Astrocyte (in vitro differentiated cells and primary cell): ENCODE data around the gene LRRC10B. TPM values are rescaled to one million over a fixed set of nuclear protein-coding genes. Genes with fewer than 3 reads are reported as not detected.

ENCODE experiments used
- DNase-seq: peaks from one replicate; pipeline ENCODE4 v3.0.0-alpha.2; 2010; ENCODE audit warnings: low read depth
- FAIRE-seq: peaks from 2 replicates; lab custom pipeline; 2011; peaks lifted over from hg19 to GRCh38; lab: Jason Lieb, UNC
- H2AFZ ChIP-seq: 2 replicates; pipeline ENCODE4 v1.6.0; 2012; ENCODE audit warnings: low read depth, low read length, inconsistent platforms
- H3K27ac ChIP-seq: 2 replicates; pipeline ENCODE4 v1.5.1; 2011; ENCODE audit warnings: low read depth, low read length, inconsistent platforms
- H3K27me3 ChIP-seq: 2 replicates; pipeline ENCODE4 v1.6.0; 2011; ENCODE audit warnings: low read length, inconsistent platforms; ENCODE audit not compliant: insufficient read depth
- H3K36me3 ChIP-seq: 2 replicates; pipeline ENCODE4 v1.5.1; 2011; ENCODE audit warnings: low read length, inconsistent platforms; ENCODE audit not compliant: insufficient read depth
- H3K4me1 ChIP-seq: 2 replicates; pipeline ENCODE4 v1.5.1; 2011; ENCODE audit warnings: low read length, inconsistent platforms; ENCODE audit not compliant: insufficient read depth
- H3K4me2 ChIP-seq: 2 replicates; pipeline ENCODE4 v1.6.0; 2012; ENCODE audit warnings: low read length, inconsistent platforms
- H3K4me3 ChIP-seq: 2 replicates; pipeline ENCODE4 v1.5.1; 2011; ENCODE audit warnings: low read depth, mild to moderate bottlenecking, low read length, inconsistent platforms; ENCODE audit not compliant: insufficient read depth
- H3K79me2 ChIP-seq: 2 replicates; pipeline ENCODE4 v1.6.0; 2012; ENCODE audit warnings: mild to moderate bottlenecking, low read length, inconsistent platforms; ENCODE audit not compliant: insufficient read depth
- H3K9ac ChIP-seq: 2 replicates; pipeline ENCODE4 v1.6.0; 2012; ENCODE audit warnings: mild to moderate bottlenecking, low read length, inconsistent platforms
- H3K9me3 ChIP-seq: 2 replicates; pipeline ENCODE4 v1.5.1; 2012; ENCODE audit warnings: low read depth, mild to moderate bottlenecking, low read length, inconsistent platforms; ENCODE audit not compliant: insufficient read depth
- H4K20me1 ChIP-seq: 2 replicates; pipeline ENCODE4 v1.6.0; 2012; ENCODE audit warnings: low read length, inconsistent platforms; ENCODE audit not compliant: insufficient read depth
- H3K27ac Mint-ChIP-seq: one replicate; pipeline ENCODE4 v1.8.0; 2021; ENCODE audit warnings: mild to moderate bottlenecking, mixed read lengths; ENCODE audit not compliant: unreplicated experiment
- H3K27me3 Mint-ChIP-seq: one replicate; pipeline ENCODE4 v1.8.0; 2021; ENCODE audit warnings: low read depth, mixed read lengths; ENCODE audit not compliant: unreplicated experiment
- H3K36me3 Mint-ChIP-seq: one replicate; pipeline ENCODE4 v1.8.0; 2021; ENCODE audit warnings: low read depth, mixed read lengths; ENCODE audit not compliant: unreplicated experiment
- H3K4me1 Mint-ChIP-seq: one replicate; pipeline ENCODE4 v1.8.0; 2021; ENCODE audit warnings: low read depth, mixed read lengths; ENCODE audit not compliant: unreplicated experiment
- H3K4me3 Mint-ChIP-seq: one replicate; pipeline ENCODE4 v1.8.0; 2021; ENCODE audit warnings: mild to moderate bottlenecking, moderate library complexity, mixed read lengths; ENCODE audit not compliant: unreplicated experiment
- H3K9me3 Mint-ChIP-seq: one replicate; pipeline ENCODE4 v1.8.0; 2021; ENCODE audit warnings: mild to moderate bottlenecking, mixed read lengths; ENCODE audit not compliant: unreplicated experiment
- CTCF ChIP-seq: IDR thresholded peaks from 2 replicates; pipeline ENCODE4 v1.5.1; 2011; ENCODE audit warnings: low read depth, mild to moderate bottlenecking, inconsistent platforms, low read length, moderate library complexity; ENCODE audit not compliant: insufficient read depth
- EZH2 ChIP-seq: IDR thresholded peaks from 2 replicates; pipeline ENCODE4 v1.6.1; 2012; ENCODE audit warnings: mild to moderate bottlenecking, low read length, inconsistent platforms; ENCODE audit not compliant: insufficient read depth
- total RNA-seq: library from RNA; stranded (reverse); gene quantifications from 2 replicates; pipeline ENCODE4 v1.2.1, GENCODE V29; 2021

Gene LRRC10B
- total RNA-seq, 1 donor from 2014 or later: 0.09 TPM

- Histone ChIP-seq H3K79me2 (no peaks in the 10 kb centered on the region), H3K9me3 (no peaks in the 10 kb centered on the region), H3K4me2 (no peak overlapping the region), H3K4me3 (no peak overlapping the region), H3K36me3 (no peaks in the 10 kb centered on the region), H3K9ac (no peak overlapping the region), H3K27ac (no peak overlapping the region), H3K27me3 (peaks cover 23% of the 10 kb centered on the region), H2AFZ (no peak overlapping the region), H4K20me1 (no peaks in the 10 kb centered on the region), H3K4me1 (peaks cover 7% of the 10 kb centered on the region)
- no peaks in the 10 kb centered on the region for H3K9me3 Mint-ChIP-seq
- peaks cover 8% of the 10 kb centered on the region for H3K4me1 Mint-ChIP-seq
- no peak for TF ChIP-seq CTCF
- TF ChIP-seq EZH2: no peak
- H3K4me3 Mint-ChIP-seq: no peak overlapping the region
- no peak for FAIRE-seq
- H3K36me3 Mint-ChIP-seq: no peaks in the 10 kb centered on the region
- no peak overlapping the region for H3K27ac Mint-ChIP-seq
- no peak for DNase-seq
- peaks cover 38% of the 10 kb centered on the region for H3K27me3 Mint-ChIP-seq
Measured at GRCh38 chr11:61513143-61513765, 4.7 kb downstream of the LRRC10B start.

GRCh38 chr11:61514050-61514917 is 5.7 kb downstream of the LRRC10B start:
- Histone ChIP-seq H3K27me3 (peaks cover 21% of the 10 kb centered on the region), H4K20me1 (no peaks in the 10 kb centered on the region), H3K4me2 (no peak overlapping the region), H3K79me2 (no peaks in the 10 kb centered on the region), H3K36me3 (no peaks in the 10 kb centered on the region), H3K27ac (no peak overlapping the region), H3K4me1 (peaks cover 5% of the 10 kb centered on the region), H3K9ac (no peak overlapping the region), H2AFZ (no peak overlapping the region), H3K9me3 (no peaks in the 10 kb centered on the region), H3K4me3 (no peak overlapping the region)
- peaks cover 2% of the 10 kb centered on the region for H3K36me3 Mint-ChIP-seq
- FAIRE-seq (no peak), DNase-seq (no peak)
- H3K27me3 Mint-ChIP-seq: peaks cover 44% of the 10 kb centered on the region
- H3K4me3 Mint-ChIP-seq: no peak overlapping the region
- no peak for TF ChIP-seq EZH2
- TF ChIP-seq CTCF: no peak
- H3K4me1 Mint-ChIP-seq: peaks cover 8% of the 10 kb centered on the region
- no peak overlapping the region for H3K27ac Mint-ChIP-seq
- no peaks in the 10 kb centered on the region for H3K9me3 Mint-ChIP-seq
